Posterior vena cava (tissue), 2 donors: ENCODE data around the gene GCNA. TPM values are rescaled to one million over a fixed set of nuclear protein-coding genes. Genes with fewer than 3 reads are reported as not detected.
"Not testable (repeated sequence)": the region's sequence is repeated elsewhere in the genome, so short reads cannot be mapped to it uniquely, and the experiment has no call there.

Experiments
- DNase-seq: peaks from one replicate; pipeline ENCODE4 v3.0.0-alpha.2; 2020; ENCODE audit warnings: low spot score
- intact Hi-C, 2 donors: fragments of 100-400 bp; cut with DNase I; formaldehyde crosslinking; loops; one replicate each; pipeline versions ENCODE4 v1.14.1 to v1.14.2; 2022 to 2023
- total RNA-seq, 2 donors: library from RNA; stranded (reverse); fragmentation: NEBNext Ultra II Directional; extraction: Animal tissue kit (Norgen Biotek cat#: 25700); gene quantifications; one replicate each; pipeline ENCODE4 v1.2.1, GENCODE V29; 2021
- donor health status: DM: yes; HTN: yes; CAD: no.
- donor health status: DM: yes; HTN: yes; CAD: no.

Gene GCNA
- total RNA-seq, 2 donors from 2014 or later, result 1.3 to 1.8 TPM

DNA sequence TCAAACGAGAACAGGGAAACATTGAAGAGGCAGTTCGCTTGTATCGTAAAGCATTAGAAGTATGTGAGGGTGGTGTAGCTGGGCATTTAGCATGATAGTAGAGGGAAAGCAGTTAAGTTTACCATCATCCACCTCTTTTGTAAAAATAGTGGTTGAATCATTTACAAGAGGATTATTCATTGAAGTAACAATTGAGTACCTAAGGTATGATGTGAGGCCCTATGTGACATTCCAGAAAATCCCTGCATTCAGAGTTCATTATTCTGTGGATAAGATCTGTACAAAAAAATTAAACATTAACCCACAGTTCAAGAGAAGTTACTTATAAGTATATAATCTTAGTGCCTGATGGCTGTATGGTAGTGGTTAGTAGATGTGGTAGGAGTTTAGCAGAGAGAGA is 22.2 kb upstream of the GCNA start:
- DNase-seq, result no peak
- intact Hi-C loops, result no loop called here

DNA sequence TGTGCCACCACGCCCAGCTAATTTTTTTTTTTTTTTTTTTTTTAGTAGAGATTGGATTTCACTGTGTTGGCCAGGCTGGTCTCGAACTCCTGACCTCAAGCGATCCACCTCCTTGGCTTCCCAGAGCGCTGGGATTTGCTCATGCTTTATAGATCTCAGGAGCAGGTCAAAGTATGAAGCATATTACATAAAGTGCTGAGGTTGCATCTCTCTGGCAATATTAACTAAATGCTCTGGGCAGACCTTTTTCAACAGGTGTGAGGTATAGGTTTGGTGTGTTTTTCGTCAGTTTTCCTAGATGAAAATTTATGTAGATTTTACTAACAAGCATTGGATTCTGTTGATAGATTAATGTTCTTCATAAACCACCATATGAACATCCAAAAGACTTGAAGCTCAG is 19.3 kb upstream of the GCNA start:
- intact Hi-C loops, result no loop called here
- no peak for DNase-seq

DNA sequence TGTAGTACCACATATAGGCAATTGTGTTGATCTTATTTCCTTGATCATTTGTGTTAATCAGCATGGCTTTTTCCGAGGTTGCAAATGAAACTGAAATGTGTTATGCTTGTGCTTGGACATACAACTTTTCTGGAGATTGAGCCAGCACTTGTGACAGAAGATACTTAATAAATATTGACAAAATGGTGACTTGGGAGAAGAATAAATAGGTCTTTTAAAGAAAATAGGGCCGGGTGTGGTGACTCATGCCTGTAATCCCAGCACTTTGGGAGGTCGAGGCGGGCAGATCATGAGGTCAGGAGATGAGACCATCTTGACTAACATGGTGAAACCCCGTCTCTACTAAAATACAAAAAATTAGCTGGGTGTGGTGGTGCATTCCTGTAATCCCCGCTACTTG is 18.5 kb upstream of the GCNA start:
- intact Hi-C loops, DNase-seq: not testable (repeated sequence)

DNA sequence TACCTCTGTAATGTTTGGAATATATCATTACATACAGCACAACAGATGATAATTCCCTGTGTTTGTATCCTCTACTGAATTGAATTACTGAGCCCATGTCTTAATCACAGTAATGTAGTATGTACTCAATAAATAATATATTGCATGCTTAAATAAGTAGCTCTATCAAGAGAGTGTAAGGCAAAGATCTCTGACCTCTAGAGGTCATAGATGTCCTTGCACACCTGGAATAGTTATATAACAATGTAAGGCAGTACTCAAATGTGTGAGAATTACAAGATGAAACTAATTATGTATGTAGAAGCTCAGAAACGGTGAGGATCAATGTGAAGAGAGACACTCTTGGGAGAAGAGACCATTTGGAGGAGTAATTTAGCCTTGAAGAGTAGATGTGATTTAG is 14.3 kb upstream of the GCNA start:
- intact Hi-C loops, result no loop called here
- no peak for DNase-seq

DNA sequence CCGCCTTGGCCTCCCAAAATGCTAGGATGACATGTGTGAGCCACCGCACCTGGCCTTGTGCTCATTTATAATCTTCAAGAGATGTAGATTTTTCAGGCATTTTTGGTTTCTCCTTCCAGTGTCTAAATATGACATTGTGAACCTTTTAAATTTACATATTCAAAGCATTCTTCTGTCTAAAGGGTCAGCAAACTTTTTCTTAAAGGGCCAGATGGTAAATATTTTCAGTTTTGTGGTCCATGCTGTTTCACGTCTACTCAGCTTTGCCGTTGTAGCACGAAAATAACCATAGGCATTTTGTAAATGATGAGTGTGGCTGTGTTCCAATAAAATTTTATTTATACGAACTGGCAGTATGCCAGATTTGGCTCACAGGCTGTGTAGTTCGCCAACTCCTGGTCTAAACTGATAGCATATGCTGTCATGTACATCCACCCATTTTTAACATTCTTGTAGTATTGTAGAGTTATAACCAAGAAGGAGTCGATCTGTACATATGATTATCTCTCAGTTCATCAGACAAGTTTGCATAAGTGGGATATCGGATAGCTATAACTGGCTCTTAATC is 12.7 kb upstream of the GCNA start:
- intact Hi-C loops, result no loop called here

DNA sequence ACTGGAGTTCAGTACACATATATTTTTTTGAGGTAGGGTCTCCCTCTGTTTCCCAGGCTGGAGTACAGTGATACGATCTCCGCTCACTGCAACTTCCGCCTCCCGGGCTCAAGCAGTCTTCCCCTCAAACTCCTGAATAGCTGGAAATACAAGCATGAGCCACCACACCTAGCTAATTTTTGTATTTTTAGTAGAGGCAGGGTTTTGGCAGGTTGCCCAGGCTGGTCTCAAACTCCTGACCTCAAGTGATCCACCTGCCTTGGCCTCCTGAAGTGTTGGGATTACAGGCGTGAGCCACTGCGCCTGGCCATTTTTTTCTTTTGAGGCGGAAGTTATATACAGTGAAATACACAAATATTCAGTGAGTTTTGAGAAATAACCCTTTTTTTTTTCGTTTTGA is 6.8 kb upstream of the GCNA start:
- intact Hi-C loops, result not testable (repeated sequence)

More for the DNA sequence above, 12.7 kb upstream of the GCNA start:
- DNase-seq, result no peak

DNA sequence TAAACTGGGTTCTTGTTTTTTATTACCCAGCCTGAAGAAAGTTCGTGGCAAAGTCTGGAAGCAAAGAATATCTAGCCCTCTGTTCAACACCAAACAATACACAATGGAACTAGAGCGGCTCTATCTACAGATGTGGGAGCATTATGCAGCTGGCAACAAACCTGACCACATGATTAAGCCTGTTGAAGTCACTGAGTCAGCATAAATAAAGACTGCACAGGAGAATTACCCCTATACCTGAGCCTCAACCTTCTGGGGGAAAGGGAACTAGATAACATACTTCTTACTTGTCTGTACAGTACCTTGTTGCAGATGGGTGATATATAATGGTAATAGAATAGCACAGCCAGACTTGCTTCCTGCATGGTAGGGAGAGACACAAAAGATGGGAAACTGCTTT is 4.6 kb upstream of the GCNA start:
- intact Hi-C loops, result no loop called here
- no peak for DNase-seq

More for the DNA sequence above, 6.8 kb upstream of the GCNA start:
- DNase-seq, result not testable (repeated sequence)

DNA sequence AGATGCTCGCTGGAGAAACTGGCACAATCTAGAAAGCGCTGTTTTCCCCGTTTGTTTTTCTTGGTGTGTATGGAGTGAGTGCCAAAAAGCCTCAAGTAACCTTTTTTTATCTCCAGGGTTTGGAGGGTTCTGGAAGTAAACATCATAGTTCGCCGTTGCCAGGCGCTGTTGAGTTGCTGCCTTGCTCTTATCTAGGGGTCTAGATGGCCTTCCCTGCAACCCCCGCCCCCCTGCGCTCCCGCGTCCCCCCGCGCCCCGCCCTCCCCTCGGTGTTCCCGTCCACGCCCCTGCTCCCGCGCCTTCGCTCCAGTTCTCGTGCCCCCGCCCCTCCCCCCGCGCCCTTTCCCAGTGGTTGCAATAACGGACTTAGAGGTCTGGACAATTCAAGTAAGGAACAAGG is 555 bp upstream of the GCNA start:
- intact Hi-C loops, result no loop called here
- DNase-seq, result no peak

DNA sequence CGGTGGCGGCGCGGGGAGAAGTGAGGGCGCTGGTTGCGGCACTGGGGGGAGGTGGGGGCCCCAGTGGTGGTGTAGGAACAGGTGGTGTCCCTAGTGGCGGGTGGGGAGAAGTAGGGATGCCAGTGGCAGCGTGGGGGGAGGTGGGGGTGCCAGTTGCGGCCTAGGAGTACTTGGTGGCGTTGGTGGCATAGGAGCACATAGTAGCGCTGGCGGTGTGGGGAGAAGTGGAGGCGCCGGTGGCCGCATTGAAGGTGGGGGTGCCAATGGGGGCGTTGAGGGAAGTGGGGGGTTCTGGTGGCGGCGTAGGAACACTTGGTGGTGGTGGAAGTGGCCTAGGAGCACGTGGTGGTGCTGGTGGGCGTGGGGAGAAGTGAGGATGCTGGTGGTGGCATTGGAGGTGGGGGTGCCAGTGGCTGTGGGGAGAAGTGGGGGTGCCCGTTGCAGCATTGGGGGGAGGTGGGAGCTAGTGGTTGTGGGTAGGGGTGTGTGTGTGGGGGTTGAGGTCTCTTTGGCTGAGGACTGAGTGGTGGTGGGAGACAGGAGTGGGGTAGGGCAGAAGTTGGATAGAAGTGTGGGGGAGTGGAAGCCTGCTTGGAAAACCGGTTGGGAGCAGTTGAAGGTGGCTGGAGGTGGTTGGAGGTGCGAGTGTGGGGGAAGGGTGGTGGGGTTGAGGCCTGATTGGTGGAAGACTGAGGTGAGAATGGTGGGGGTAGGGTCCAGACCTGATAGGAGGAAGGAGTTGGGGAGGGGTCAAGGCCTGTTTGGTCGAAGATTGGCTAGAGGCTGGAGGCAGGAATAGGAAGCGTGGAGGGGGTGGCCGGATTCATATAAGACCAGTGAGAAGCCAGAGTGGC is 1.1 kb downstream of the GCNA start:
- intact Hi-C loops, result no loop called here
- DNase-seq, result no peak

DNA sequence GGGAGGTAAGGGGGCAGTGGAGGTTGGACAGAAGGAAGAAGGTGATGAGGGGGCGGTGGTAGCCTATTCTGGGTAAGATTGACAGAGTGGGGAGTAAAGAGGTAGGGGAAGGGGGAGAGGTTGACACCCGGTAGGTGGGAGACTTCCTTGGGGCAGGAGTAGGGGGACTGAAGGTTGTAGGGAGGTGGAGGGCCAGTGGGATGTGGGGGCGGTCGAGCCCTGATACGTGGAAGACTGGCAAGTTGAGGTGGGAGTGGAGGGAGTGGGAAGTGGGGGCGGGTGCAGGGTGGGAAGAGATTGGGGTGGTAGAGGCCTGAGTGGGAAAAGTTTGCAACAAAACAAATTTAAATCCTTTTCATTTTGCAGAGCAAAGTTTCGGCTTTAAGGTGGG is 1.7 kb downstream of the GCNA start:
- no peak for DNase-seq
- intact Hi-C loops, result no loop called here

DNA sequence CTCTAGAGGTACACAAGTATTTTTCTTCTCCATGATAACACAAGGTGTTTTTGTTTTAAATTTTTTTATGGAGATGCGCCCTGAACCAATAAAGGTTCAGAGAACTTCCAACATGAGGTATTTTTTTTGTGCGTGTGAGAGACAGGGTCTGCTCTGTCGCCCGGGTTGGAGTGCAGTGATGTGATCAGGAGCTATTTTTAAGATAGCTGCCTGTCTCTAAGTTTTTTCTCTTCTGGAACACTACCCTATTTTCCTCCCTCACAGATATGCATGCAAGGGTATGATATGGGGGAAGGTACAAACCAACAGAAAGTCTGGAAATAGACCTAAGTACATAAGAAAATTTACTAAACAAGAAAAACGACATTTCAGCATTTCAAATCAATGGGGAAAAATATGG is 3.0 kb downstream of the GCNA start:
- intact Hi-C loops, result no loop called here
- DNase-seq, result no peak

DNA sequence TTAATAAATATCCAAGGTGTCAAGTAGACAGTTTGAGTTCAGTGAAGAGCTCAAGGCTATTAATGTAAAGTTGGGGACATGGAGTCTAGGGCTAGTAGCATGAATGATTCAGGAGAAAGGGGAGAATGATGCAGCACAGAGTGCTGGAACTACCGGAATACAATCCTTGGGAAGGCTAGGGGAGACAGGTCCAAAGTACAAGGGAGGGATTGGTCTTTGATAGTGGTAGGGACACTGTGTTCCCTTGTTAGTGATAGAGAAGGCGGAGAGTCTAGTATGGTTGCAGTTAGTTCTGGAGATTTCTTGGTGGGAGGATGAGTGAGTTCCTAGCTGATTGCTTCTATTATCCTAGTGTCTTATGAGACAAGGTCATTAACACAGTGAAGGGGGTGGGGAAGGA is 8.7 kb downstream of the GCNA start:
- no peak for DNase-seq

DNA sequence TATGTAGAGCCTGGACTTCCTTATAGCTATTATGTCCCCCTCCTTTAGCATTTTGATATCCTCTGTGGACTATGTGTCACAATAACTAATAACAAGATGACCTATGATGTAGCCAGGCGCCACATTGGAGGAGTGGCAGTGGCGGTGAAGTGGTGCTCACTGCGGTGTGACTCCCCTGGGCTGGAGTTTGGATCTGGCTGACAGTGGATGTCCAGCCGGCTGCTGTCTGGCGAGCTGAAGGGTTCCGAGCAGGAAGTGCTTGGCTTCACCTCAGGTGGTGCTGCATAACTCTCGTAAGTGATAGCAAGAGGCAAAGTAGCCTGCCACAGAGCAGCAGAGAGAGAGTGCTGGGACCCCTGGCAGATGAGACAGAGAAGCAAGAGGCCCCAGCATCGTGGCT is 15.0 kb downstream of the GCNA start:
- DNase-seq, intact Hi-C loops: not testable (repeated sequence)

More for the DNA sequence above, 8.7 kb downstream of the GCNA start:
- intact Hi-C loops, result no loop called here

DNA sequence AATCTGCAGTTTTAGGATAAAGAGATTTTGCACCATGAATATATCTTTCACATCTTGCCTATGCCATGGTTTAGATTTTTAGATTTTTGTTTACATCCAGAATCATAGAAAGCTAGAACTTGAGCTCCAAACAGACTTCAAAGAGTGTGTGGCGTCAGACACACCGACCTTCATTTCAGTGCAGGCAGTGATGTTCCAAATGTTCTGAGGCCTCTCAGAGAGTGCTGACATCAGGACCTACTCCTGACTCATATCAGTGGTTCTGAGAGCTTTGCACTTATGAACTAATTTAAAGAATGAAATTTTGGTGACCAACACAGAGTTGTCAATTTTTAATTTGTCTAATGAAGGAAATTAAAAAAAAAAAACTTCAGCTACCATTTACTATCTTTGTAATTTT is 21.7 kb downstream of the GCNA start:
- intact Hi-C loops, result no loop called here
- no peak for DNase-seq

DNA sequence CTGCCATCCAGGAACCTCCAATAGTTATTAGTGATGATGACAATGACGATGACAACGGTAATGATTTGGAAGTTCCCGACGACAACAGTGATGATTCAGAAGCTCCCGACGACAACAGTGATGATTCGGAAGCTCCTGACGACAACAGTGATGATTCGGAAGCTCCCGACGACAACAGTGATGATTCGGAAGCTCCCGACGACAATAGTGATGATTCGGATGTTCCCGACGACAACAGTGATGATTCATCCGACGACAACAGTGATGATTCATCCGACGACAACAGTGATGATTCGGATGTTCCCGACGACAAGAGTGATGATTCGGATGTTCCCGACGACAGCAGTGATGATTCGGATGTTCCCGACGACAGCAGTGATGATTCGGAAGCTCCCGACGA is 25.4 kb downstream of the GCNA start:
- DNase-seq, result peak; percentile 25
- intact Hi-C loops, result no loop called here

DNA sequence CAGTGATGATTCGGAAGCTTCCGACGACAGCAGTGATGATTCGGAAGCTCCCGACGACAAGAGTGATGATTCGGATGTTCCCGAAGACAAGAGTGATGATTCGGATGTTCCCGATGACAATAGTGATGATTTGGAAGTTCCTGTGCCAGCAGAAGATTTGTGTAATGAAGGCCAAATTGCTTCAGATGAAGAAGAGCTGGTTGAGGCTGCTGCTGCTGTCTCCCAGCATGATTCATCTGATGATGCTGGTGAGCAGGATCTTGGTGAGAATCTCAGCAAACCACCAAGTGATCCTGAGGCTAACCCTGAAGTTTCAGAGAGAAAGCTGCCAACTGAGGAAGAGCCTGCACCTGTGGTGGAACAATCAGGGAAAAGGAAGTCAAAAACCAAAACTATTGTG is 25.9 kb downstream of the GCNA start:
- DNase-seq, result peak; percentile 20
- intact Hi-C loops, result no loop called here

DNA sequence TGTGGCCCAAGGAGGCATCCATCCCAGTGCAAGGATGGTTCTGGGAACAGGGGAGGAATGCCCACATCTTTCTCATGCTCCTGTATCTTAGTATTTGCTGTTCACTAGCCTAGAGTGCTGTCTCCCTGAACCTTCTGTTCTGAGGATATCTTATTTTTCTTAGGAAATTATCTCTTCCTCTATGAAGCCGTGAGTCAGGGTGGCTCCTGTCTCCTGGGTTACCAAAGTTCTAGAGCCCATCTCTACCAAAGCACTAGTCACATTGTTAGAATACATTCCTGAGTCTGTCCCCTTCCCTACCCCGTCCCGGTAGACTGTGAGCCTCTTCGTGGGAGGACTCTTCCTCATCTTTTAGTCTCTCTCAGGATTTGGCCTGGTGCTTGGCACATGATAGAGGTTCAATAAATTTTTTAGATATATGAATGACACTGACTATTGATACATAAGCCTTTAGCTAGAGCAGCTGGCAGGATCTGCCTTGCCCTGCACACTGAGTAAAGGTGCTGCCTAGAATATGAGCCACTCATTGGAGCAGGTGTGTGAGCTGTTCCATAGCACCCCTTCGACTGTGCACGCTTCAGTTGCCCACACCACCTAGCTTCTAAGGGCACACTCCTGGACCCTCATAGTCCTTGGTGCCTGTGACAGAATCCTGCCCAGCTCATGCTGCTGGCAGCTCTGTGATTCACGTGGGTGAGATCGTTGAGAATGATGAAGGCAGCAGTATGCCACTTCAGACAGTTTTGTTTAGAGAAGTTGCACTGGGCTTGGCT is 26.7 kb downstream of the GCNA start:
- intact Hi-C loops, result no loop called here
- peak; percentile 17 for DNase-seq

DNA sequence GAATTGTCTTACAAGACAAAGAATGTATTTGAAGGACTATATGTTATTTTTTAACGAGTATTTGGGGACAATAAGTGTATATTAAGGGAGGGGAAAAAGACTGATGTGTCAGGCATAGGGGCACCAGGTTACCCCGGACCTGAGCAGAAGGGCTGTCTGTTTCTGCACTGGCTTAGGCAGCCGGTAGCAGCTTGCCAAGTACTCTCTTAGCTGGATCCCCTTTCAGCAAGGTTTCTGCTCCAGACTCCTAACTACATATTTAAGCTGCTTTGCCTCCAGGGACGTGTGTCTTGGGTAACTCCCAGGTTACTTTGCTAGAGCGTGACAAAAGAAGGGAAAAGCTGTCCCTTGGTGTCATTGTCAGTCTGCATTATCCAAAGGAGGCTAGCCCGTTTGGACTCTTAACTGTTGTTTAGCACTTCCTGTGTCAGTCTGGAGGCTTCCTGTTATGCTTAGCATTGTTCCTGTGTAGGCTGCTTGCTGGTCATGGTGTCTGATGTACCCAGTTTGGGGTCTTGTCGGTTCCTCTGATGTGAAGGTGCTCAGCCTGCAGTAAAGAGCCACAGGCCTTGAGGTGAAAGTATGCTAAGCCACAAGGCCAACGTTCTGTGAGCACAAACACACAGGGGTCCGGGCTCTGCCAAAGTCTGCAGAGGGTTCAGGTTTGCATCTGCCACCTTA is 28.4 kb downstream of the GCNA start:
- intact Hi-C loops, result no loop called here
- peak; percentile 24 for DNase-seq

DNA sequence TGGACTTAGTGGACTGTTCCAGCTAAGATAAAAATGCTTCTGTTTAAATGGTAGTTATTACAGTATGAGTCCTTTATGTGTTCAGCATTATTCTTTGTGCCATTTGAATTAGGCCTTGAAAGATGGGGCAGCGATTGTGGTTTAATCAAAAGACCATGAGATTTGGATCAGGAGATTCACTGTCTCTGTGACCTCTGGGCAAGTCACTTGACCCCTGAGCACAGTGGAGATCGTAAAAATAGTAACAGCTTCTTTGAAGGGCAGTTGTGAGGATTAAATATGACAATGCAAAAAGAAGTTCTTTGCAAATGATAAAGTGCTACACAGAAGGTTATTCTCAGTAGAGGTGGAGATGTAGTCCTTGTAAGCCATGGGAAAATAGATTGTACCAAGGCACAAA is 29.3 kb downstream of the GCNA start:
- DNase-seq, result no peak
- intact Hi-C loops, result no loop called here
